B cell (primary cell): ENCODE measurements around the gene GAL3ST2.

Experiments used
- CTCF ChIP-seq: fragments of 200-600 bp; IDR thresholded peaks from one replicate; pipeline ENCODE4 v1.8.0; 2022; ENCODE audit warnings: antibody characterized with exemption, mild to moderate bottlenecking
- EZH2 ChIP-seq: IDR thresholded peaks from 2 replicates; pipeline ENCODE4 v1.6.1; 2012; ENCODE audit warnings: borderline replicate concordance, low read depth, mild to moderate bottlenecking, moderate library complexity, low read length; ENCODE audit not compliant: insufficient read depth, poor library complexity, severe bottlenecking

GRCh38 chr2:241742320-241742939 lies 34.2 kb upstream of the GAL3ST2 start:
- TF ChIP-seq CTCF (no peak), EZH2 (no peak)
